ENCODE data around the gene TRAPPC12.
A peak's percentile ranks its signal among the peaks of the same experiment; 100 is the strongest.

The TRAPPC12 gene

GRCh38 chr2:3464401-3465005 is 85.0 kb downstream of the TRAPPC12 start:
- no CpG with 5 or more reads among the region's 21 CpGs for WGBS, 2 donors (ENCODE audit: extremely low coverage in 2 of 2, insufficient read length in 2 of 2, insufficient replicate concordance in 1 of 2)
- Histone ChIP-seq H3K9me3 (replicated peaks in 1 of 2; ENCODE audit: control insufficient read depth in 2 of 2, insufficient read depth in 1 of 2, low read depth in 1 of 2, low read length in 2 of 2) (no peaks in the 10 kb centered on the region), H2BK120ac (ENCODE audit: low read depth, low read length) (no peak overlapping the region), H3K14ac (ENCODE audit: low read length) (peak overlapping the region; percentile 21), H3K27me3 (ENCODE audit: control insufficient read depth in 3 of 3, insufficient read depth in 3 of 3, low read depth in 1 of 3, low read length in 3 of 3) (no peaks in the 10 kb centered on the region), H2AFZ (ENCODE audit: low read length) (no peak overlapping the region), H3K36me3 (replicated peaks in 1 of 2; ENCODE audit: control insufficient read depth in 2 of 2, insufficient read depth in 2 of 2, low read length in 2 of 2) (peaks cover 13 to 67% of the 10 kb centered on the region in 2 donors), H2AK5ac (ENCODE audit: low read depth, low read length) (peak overlapping the region; percentile 17), H3K4me3 (ENCODE audit: low read length in 2 of 2) (no peak overlapping the region), H2BK5ac (ENCODE audit: low read length) (no peak overlapping the region), H3K4me1 (ENCODE audit: control insufficient read depth in 2 of 2, insufficient read depth in 1 of 2, low read depth in 1 of 2, low read length in 2 of 2) (peaks cover 0 to 11% of the 10 kb centered on the region in 2 donors), H3K23ac (ENCODE audit: low read depth, low read length, poor library complexity) (peak overlapping the region; percentile 44), H4K8ac (ENCODE audit: low read depth, low read length) (no peak overlapping the region), H3K4me2 (ENCODE audit: insufficient read depth, low read length, poor library complexity, severe bottlenecking) (no peak overlapping the region), H2BK15ac (ENCODE audit: low read length) (no peak overlapping the region), H3K4ac (ENCODE audit: low read length) (no peak overlapping the region), H3K9ac (ENCODE audit: low read depth, low read length, poor library complexity) (peak overlapping the region; percentile 72), H3K18ac (ENCODE audit: low read length) (peak overlapping the region; percentile 52), H2BK12ac (ENCODE audit: low read length) (no peak overlapping the region), H3K27ac (replicated peaks; ENCODE audit: low read length) (no peak overlapping the region), H4K91ac (ENCODE audit: low read depth, low read length, poor library complexity) (no peak overlapping the region), H3K79me1 (ENCODE audit: low read depth, low read length) (no peaks in the 10 kb centered on the region)
- no peak for DNase-seq (ENCODE audit: low spot score)

GRCh38 chr2:3465328-3465727 is 85.8 kb downstream of the TRAPPC12 start:
- no peak for DNase-seq (ENCODE audit: low spot score)
- Histone ChIP-seq H2AFZ (ENCODE audit: low read length) (no peak overlapping the region), H2BK15ac (ENCODE audit: low read length) (no peak overlapping the region), H3K23ac (ENCODE audit: low read depth, low read length, poor library complexity) (no peak overlapping the region), H3K27ac (replicated peaks; ENCODE audit: low read length) (no peak overlapping the region), H3K9me3 (replicated peaks in 1 of 2; ENCODE audit: control insufficient read depth in 2 of 2, insufficient read depth in 1 of 2, low read depth in 1 of 2, low read length in 2 of 2) (no peaks in the 10 kb centered on the region), H3K4me2 (ENCODE audit: insufficient read depth, low read length, poor library complexity, severe bottlenecking) (no peak overlapping the region), H3K18ac (ENCODE audit: low read length) (no peak overlapping the region), H4K8ac (ENCODE audit: low read depth, low read length) (no peak overlapping the region), H3K9ac (ENCODE audit: low read depth, low read length, poor library complexity) (no peak overlapping the region), H3K4me3 (ENCODE audit: low read length in 2 of 2) (no peak overlapping the region), H3K27me3 (ENCODE audit: control insufficient read depth in 3 of 3, insufficient read depth in 3 of 3, low read depth in 1 of 3, low read length in 3 of 3) (no peaks in the 10 kb centered on the region), H3K79me1 (ENCODE audit: low read depth, low read length) (no peaks in the 10 kb centered on the region), H3K4me1 (ENCODE audit: control insufficient read depth in 2 of 2, insufficient read depth in 1 of 2, low read depth in 1 of 2, low read length in 2 of 2) (peaks cover 0 to 11% of the 10 kb centered on the region in 2 donors), H3K4ac (ENCODE audit: low read length) (no peak overlapping the region), H2BK12ac (ENCODE audit: low read length) (no peak overlapping the region), H3K36me3 (replicated peaks in 1 of 2; ENCODE audit: control insufficient read depth in 2 of 2, insufficient read depth in 2 of 2, low read length in 2 of 2) (peaks cover 13 to 76% of the 10 kb centered on the region in 2 donors), H3K14ac (ENCODE audit: low read length) (no peak overlapping the region), H2AK5ac (ENCODE audit: low read depth, low read length) (no peak overlapping the region), H4K91ac (ENCODE audit: low read depth, low read length, poor library complexity) (no peak overlapping the region), H2BK5ac (ENCODE audit: low read length) (no peak overlapping the region), H2BK120ac (ENCODE audit: low read depth, low read length) (no peak overlapping the region)
- no CpG with 5 or more reads among the region's 28 CpGs for WGBS, 2 donors (ENCODE audit: extremely low coverage in 2 of 2, insufficient read length in 2 of 2, insufficient replicate concordance in 1 of 2)

GRCh38 chr2:3465844-3466481 is 86.5 kb downstream of the TRAPPC12 start:
- Histone ChIP-seq H3K23ac (ENCODE audit: low read depth, low read length, poor library complexity) (peak overlapping the region; percentile 60), H3K4me3 (ENCODE audit: low read length in 2 of 2) (no peak overlapping the region), H2AFZ (ENCODE audit: low read length) (no peak overlapping the region), H3K27ac (replicated peaks; ENCODE audit: low read length) (no peak overlapping the region), H3K4me1 (ENCODE audit: control insufficient read depth in 2 of 2, insufficient read depth in 1 of 2, low read depth in 1 of 2, low read length in 2 of 2) (peaks cover 0 to 11% of the 10 kb centered on the region in 2 donors), H3K9me3 (replicated peaks in 1 of 2; ENCODE audit: control insufficient read depth in 2 of 2, insufficient read depth in 1 of 2, low read depth in 1 of 2, low read length in 2 of 2) (no peaks in the 10 kb centered on the region), H2BK12ac (ENCODE audit: low read length) (no peak overlapping the region), H4K91ac (ENCODE audit: low read depth, low read length, poor library complexity) (no peak overlapping the region), H3K27me3 (ENCODE audit: control insufficient read depth in 3 of 3, insufficient read depth in 3 of 3, low read depth in 1 of 3, low read length in 3 of 3) (no peaks in the 10 kb centered on the region), H2AK5ac (ENCODE audit: low read depth, low read length) (no peak overlapping the region), H2BK15ac (ENCODE audit: low read length) (no peak overlapping the region), H3K4ac (ENCODE audit: low read length) (no peak overlapping the region), H3K9ac (ENCODE audit: low read depth, low read length, poor library complexity) (no peak overlapping the region), H2BK5ac (ENCODE audit: low read length) (no peak overlapping the region), H3K14ac (ENCODE audit: low read length) (no peak overlapping the region), H3K4me2 (ENCODE audit: insufficient read depth, low read length, poor library complexity, severe bottlenecking) (no peak overlapping the region), H3K18ac (ENCODE audit: low read length) (peak overlapping the region; percentile 78), H3K79me1 (ENCODE audit: low read depth, low read length) (no peaks in the 10 kb centered on the region), H2BK120ac (ENCODE audit: low read depth, low read length) (no peak overlapping the region), H4K8ac (ENCODE audit: low read depth, low read length) (no peak overlapping the region), H3K36me3 (replicated peaks in 1 of 2; ENCODE audit: control insufficient read depth in 2 of 2, insufficient read depth in 2 of 2, low read length in 2 of 2) (peaks cover 13 to 78% of the 10 kb centered on the region in 2 donors)
- no peak for DNase-seq (ENCODE audit: low spot score)
- WGBS, 2 donors (ENCODE audit: extremely low coverage in 2 of 2, insufficient read length in 2 of 2, insufficient replicate concordance in 1 of 2): no CpG with 5 or more reads among the region's 13 CpGs

- DNase-seq (ENCODE audit: low spot score): no peak
- Histone ChIP-seq H3K79me1 (ENCODE audit: low read depth, low read length) (no peaks in the 10 kb centered on the region), H3K27ac (replicated peaks; ENCODE audit: low read length) (no peak overlapping the region), H3K4me2 (ENCODE audit: insufficient read depth, low read length, poor library complexity, severe bottlenecking) (no peak overlapping the region), H2BK15ac (ENCODE audit: low read length) (no peak overlapping the region), H3K9me3 (replicated peaks in 1 of 2; ENCODE audit: control insufficient read depth in 2 of 2, insufficient read depth in 1 of 2, low read depth in 1 of 2, low read length in 2 of 2) (no peaks in the 10 kb centered on the region), H3K14ac (ENCODE audit: low read length) (no peak overlapping the region), H3K36me3 (replicated peaks in 1 of 2; ENCODE audit: control insufficient read depth in 2 of 2, insufficient read depth in 2 of 2, low read length in 2 of 2) (peaks cover 13 to 82% of the 10 kb centered on the region in 2 donors), H3K4me1 (ENCODE audit: control insufficient read depth in 2 of 2, insufficient read depth in 1 of 2, low read depth in 1 of 2, low read length in 2 of 2) (peaks cover 0 to 11% of the 10 kb centered on the region in 2 donors), H3K23ac (ENCODE audit: low read depth, low read length, poor library complexity) (peak overlapping the region; percentile 60), H3K4ac (ENCODE audit: low read length) (no peak overlapping the region), H2BK120ac (ENCODE audit: low read depth, low read length) (no peak overlapping the region), H4K91ac (ENCODE audit: low read depth, low read length, poor library complexity) (no peak overlapping the region), H2BK5ac (ENCODE audit: low read length) (no peak overlapping the region), H3K18ac (ENCODE audit: low read length) (peak overlapping the region; percentile 78), H3K27me3 (ENCODE audit: control insufficient read depth in 3 of 3, insufficient read depth in 3 of 3, low read depth in 1 of 3, low read length in 3 of 3) (no peaks in the 10 kb centered on the region), H3K4me3 (ENCODE audit: low read length in 2 of 2) (peak overlapping the region in 1 of 2 donors; percentile 42), H4K8ac (ENCODE audit: low read depth, low read length) (no peak overlapping the region), H2AFZ (ENCODE audit: low read length) (no peak overlapping the region), H2BK12ac (ENCODE audit: low read length) (peak overlapping the region; percentile 93), H3K9ac (ENCODE audit: low read depth, low read length, poor library complexity) (peak overlapping the region; percentile 80), H2AK5ac (ENCODE audit: low read depth, low read length) (no peak overlapping the region)
- no CpG with 5 or more reads among the region's 9 CpGs for WGBS, 2 donors (ENCODE audit: extremely low coverage in 2 of 2, insufficient read length in 2 of 2, insufficient replicate concordance in 1 of 2)
Observed at GRCh38 chr2:3466482-3466863, 87.0 kb downstream of the TRAPPC12 start.

Measured in neuronal stem cell (in vitro differentiated cells).